ENCODE measurements around the gene ZNF547.

The ZNF547 gene

DNA sequence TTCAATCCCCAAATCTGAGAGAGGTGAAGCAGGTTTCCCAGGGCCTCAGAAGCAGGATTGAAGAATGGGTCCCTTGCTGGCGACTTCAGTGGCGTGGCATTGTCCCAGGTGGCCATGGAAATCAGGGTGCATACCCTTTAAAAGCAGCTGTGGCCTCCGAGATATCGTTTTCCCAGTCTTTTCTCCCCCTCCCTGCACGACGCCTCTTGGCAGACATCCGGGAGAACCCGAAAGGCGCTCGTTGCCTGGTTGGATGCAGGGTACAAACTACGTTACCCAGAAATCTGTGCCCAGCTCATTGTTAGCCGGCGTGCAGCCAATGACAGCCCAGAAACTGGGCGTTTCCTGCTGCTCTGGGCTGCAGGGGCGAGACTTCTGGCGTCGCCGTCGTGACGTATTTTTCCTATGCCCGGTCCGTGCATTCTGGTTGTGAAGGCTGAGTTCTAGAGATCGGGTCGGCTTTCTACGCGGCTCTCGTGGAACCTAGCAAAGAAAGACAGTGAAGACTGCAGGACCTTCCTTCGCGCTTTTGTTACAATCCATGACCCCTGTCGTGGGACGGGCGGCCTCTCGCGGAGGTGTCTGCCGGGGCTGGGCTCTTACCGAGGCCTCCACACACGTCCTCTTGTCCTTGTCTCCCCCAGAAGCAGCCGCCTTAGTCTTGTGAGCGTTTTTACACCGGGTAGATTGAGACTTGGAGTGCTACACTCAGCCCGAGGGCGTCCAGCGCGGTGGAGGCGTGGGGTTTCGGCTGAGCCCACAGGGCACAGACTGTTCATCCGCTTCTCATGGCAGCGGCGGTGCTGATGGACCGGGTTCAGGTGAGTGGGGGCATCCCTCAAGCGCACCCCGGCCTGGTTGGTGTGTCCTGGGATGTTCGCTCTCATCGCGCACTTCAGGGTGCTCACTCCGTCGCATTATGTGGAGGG, 12.2 kb upstream of the ZNF547 start, which contains the start of gene ZNF304:
Gene ZNF304, plus strand, starts transcription at position 395 of the 929 bp plus-strand sequence. Its CDS starts 394 bp downstream, at position 789.
- H3K4me3 ChIP-seq (replicated peaks; ENCODE audit: low read depth, low read length): peak within 1 kb of the TSS; percentile 99
- peak; percentile 96 for DNase-seq (ENCODE audit: low read depth)
- TF ChIP-seq CTCF (IDR thresholded peaks at IDR 0.05; ENCODE audit: low read length, missing control alignments): no peak

DNA sequence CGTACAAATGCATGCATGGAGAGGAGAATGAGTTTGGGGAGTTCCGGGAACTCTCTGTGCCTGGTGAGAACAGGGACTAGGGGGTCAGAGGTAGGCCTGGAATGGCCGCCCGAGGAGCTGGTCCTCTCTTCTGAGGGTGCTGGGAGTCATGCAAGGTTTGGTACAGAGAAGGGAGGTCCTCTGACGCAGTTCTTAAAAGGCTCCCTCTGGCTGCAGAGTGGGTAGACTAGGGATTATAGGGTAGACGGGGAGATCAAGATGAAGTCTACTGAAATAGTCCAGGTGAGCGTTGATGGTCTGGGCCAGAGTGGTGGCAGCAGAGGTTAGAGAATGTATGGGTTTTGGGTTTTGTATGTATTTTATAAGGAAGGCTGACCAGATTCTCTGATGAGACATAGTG, 11.5 kb upstream of the ZNF547 start:
- DNase-seq (ENCODE audit: low read depth): no peak
- no peak for TF ChIP-seq CTCF (IDR thresholded peaks at IDR 0.05; ENCODE audit: low read length, missing control alignments)
- peak overlapping the region; percentile 99 for H3K4me3 ChIP-seq (replicated peaks; ENCODE audit: low read depth, low read length)

GRCh38 chr19:57355916-57356315, 7.4 kb upstream of the ZNF547 start:
- H3K4me3 ChIP-seq (replicated peaks; ENCODE audit: low read depth, low read length): no peak overlapping the region
- no peak for DNase-seq (ENCODE audit: low read depth)
- no peak for TF ChIP-seq CTCF (IDR thresholded peaks at IDR 0.05; ENCODE audit: low read length, missing control alignments)

- DNase-seq (ENCODE audit: low read depth): no peak
- no peak overlapping the region for H3K4me3 ChIP-seq (replicated peaks; ENCODE audit: low read depth, low read length)
- no peak for TF ChIP-seq CTCF (IDR thresholded peaks at IDR 0.05; ENCODE audit: low read length, missing control alignments)
These were observed 5.9 kb upstream of the ZNF547 start for GRCh38 chr19:57357406-57357805.

DNA sequence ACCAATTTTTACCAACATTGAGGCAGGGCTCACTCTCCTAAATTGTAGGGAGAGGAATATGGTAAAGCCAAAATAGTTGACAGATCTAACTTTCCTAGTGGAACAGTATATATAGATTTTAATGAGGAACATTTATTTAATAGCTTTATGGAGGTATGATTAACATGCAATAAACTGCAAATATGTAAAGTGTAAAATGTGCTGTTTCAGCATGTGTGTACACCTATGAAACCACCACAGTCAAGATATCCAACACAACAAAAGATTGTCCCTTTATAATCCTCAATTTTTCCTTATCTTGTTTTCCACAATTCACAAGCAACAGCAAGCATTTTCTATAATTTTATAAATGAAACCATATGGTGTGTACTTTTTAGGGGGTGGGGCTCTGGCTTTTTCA, 4.1 kb upstream of the ZNF547 start:
- no peak for TF ChIP-seq CTCF (IDR thresholded peaks at IDR 0.05; ENCODE audit: low read length, missing control alignments)
- no peak overlapping the region for H3K4me3 ChIP-seq (replicated peaks; ENCODE audit: low read depth, low read length)

DNA sequence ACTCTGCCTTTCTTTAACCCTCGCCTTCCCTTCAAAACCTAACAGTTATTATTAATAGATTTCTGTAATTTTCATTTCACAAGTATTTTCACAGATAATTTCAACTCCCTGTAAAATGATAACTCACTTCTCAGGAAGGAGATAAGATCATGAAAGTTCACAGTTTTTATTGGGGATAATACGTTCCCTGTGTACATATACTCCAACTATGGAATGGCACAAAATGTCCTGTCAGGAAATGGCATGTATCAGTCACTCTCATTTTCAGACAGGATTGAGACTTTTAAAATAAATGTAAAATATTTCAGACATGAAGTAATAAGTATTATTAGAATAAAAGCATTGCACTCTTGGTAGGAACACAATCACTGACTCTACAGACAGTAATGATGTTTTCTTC, 932 bp upstream of the ZNF547 start:
- peak overlapping the region; percentile 91 for H3K4me3 ChIP-seq (replicated peaks; ENCODE audit: low read depth, low read length)
- no peak for DNase-seq (ENCODE audit: low read depth)
- no peak for TF ChIP-seq CTCF (IDR thresholded peaks at IDR 0.05; ENCODE audit: low read length, missing control alignments)

More for the DNA sequence above, 4.1 kb upstream of the ZNF547 start:
- DNase-seq (ENCODE audit: low read depth): no peak

All from fibroblast of pulmonary artery (primary cell).